Astrocyte (in vitro differentiated cells and primary cell): ENCODE measurements around the gene FCN1. TPM values are rescaled to one million over a fixed set of nuclear protein-coding genes. Genes with fewer than 3 reads are reported as not detected.

Experiments used
- DNase-seq: peaks from one replicate; pipeline ENCODE4 v3.0.0-alpha.2; 2010; ENCODE audit warnings: low read depth
- FAIRE-seq: peaks from 2 replicates; lab custom pipeline; 2011; peaks lifted over from hg19 to GRCh38; lab: Jason Lieb, UNC
- H2AFZ ChIP-seq: 2 replicates; pipeline ENCODE4 v1.6.0; 2012; ENCODE audit warnings: low read depth, low read length, inconsistent platforms
- H3K27ac ChIP-seq: 2 replicates; pipeline ENCODE4 v1.5.1; 2011; ENCODE audit warnings: low read depth, low read length, inconsistent platforms
- H3K27me3 ChIP-seq: 2 replicates; pipeline ENCODE4 v1.6.0; 2011; ENCODE audit warnings: low read length, inconsistent platforms; ENCODE audit not compliant: insufficient read depth
- H3K36me3 ChIP-seq: 2 replicates; pipeline ENCODE4 v1.5.1; 2011; ENCODE audit warnings: low read length, inconsistent platforms; ENCODE audit not compliant: insufficient read depth
- H3K4me1 ChIP-seq: 2 replicates; pipeline ENCODE4 v1.5.1; 2011; ENCODE audit warnings: low read length, inconsistent platforms; ENCODE audit not compliant: insufficient read depth
- H3K4me2 ChIP-seq: 2 replicates; pipeline ENCODE4 v1.6.0; 2012; ENCODE audit warnings: low read length, inconsistent platforms
- H3K4me3 ChIP-seq: 2 replicates; pipeline ENCODE4 v1.5.1; 2011; ENCODE audit warnings: low read depth, mild to moderate bottlenecking, low read length, inconsistent platforms; ENCODE audit not compliant: insufficient read depth
- H3K79me2 ChIP-seq: 2 replicates; pipeline ENCODE4 v1.6.0; 2012; ENCODE audit warnings: mild to moderate bottlenecking, low read length, inconsistent platforms; ENCODE audit not compliant: insufficient read depth
- H3K9ac ChIP-seq: 2 replicates; pipeline ENCODE4 v1.6.0; 2012; ENCODE audit warnings: mild to moderate bottlenecking, low read length, inconsistent platforms
- H3K9me3 ChIP-seq: 2 replicates; pipeline ENCODE4 v1.5.1; 2012; ENCODE audit warnings: low read depth, mild to moderate bottlenecking, low read length, inconsistent platforms; ENCODE audit not compliant: insufficient read depth
- H4K20me1 ChIP-seq: 2 replicates; pipeline ENCODE4 v1.6.0; 2012; ENCODE audit warnings: low read length, inconsistent platforms; ENCODE audit not compliant: insufficient read depth
- H3K27ac Mint-ChIP-seq: one replicate; pipeline ENCODE4 v1.8.0; 2021; ENCODE audit warnings: mild to moderate bottlenecking, mixed read lengths; ENCODE audit not compliant: unreplicated experiment
- H3K27me3 Mint-ChIP-seq: one replicate; pipeline ENCODE4 v1.8.0; 2021; ENCODE audit warnings: low read depth, mixed read lengths; ENCODE audit not compliant: unreplicated experiment
- H3K36me3 Mint-ChIP-seq: one replicate; pipeline ENCODE4 v1.8.0; 2021; ENCODE audit warnings: low read depth, mixed read lengths; ENCODE audit not compliant: unreplicated experiment
- H3K4me1 Mint-ChIP-seq: one replicate; pipeline ENCODE4 v1.8.0; 2021; ENCODE audit warnings: low read depth, mixed read lengths; ENCODE audit not compliant: unreplicated experiment
- H3K4me3 Mint-ChIP-seq: one replicate; pipeline ENCODE4 v1.8.0; 2021; ENCODE audit warnings: mild to moderate bottlenecking, moderate library complexity, mixed read lengths; ENCODE audit not compliant: unreplicated experiment
- H3K9me3 Mint-ChIP-seq: one replicate; pipeline ENCODE4 v1.8.0; 2021; ENCODE audit warnings: mild to moderate bottlenecking, mixed read lengths; ENCODE audit not compliant: unreplicated experiment
- CTCF ChIP-seq: IDR thresholded peaks from 2 replicates; pipeline ENCODE4 v1.5.1; 2011; ENCODE audit warnings: low read depth, mild to moderate bottlenecking, inconsistent platforms, low read length, moderate library complexity; ENCODE audit not compliant: insufficient read depth
- EZH2 ChIP-seq: IDR thresholded peaks from 2 replicates; pipeline ENCODE4 v1.6.1; 2012; ENCODE audit warnings: mild to moderate bottlenecking, low read length, inconsistent platforms; ENCODE audit not compliant: insufficient read depth
- total RNA-seq: library from RNA; stranded (reverse); gene quantifications from 2 replicates; pipeline ENCODE4 v1.2.1, GENCODE V29; 2021

The FCN1 gene
- total RNA-seq, 1 donor from 2014 or later: not detected

GRCh38 chr9:134918646-134919045 lies 934 bp upstream of the FCN1 start:
- Histone ChIP-seq H3K4me1 (no peaks in the 10 kb centered on the region), H3K9me3 (no peaks in the 10 kb centered on the region), H3K9ac (no peak overlapping the region), H3K27me3 (peaks cover 5% of the 10 kb centered on the region), H3K36me3 (no peaks in the 10 kb centered on the region), H3K79me2 (no peaks in the 10 kb centered on the region), H3K27ac (no peak overlapping the region), H3K4me3 (no peak overlapping the region), H4K20me1 (no peaks in the 10 kb centered on the region), H3K4me2 (no peak overlapping the region), H2AFZ (no peak overlapping the region)
- Mint-ChIP-seq H3K27ac (no peak overlapping the region), H3K4me1 (no peaks in the 10 kb centered on the region), H3K9me3 (peaks cover 12% of the 10 kb centered on the region), H3K36me3 (peaks cover 5% of the 10 kb centered on the region), H3K4me3 (no peak overlapping the region), H3K27me3 (peaks cover 41% of the 10 kb centered on the region)
- no peak for TF ChIP-seq EZH2
- TF ChIP-seq CTCF: no peak
- DNase-seq (no peak), FAIRE-seq (no peak)

GRCh38 chr9:134916161-134916665 lies 1.5 kb downstream of the FCN1 start:
- Histone ChIP-seq H3K9ac (no peak overlapping the region), H3K36me3 (no peaks in the 10 kb centered on the region), H3K9me3 (no peaks in the 10 kb centered on the region), H4K20me1 (no peaks in the 10 kb centered on the region), H3K27ac (no peak overlapping the region), H3K27me3 (peaks cover 3% of the 10 kb centered on the region), H3K79me2 (no peaks in the 10 kb centered on the region), H2AFZ (no peak overlapping the region), H3K4me2 (no peak overlapping the region), H3K4me3 (no peak overlapping the region), H3K4me1 (no peaks in the 10 kb centered on the region)
- FAIRE-seq (no peak), DNase-seq (no peak)
- H3K27me3 Mint-ChIP-seq: peaks cover 45% of the 10 kb centered on the region
- H3K36me3 Mint-ChIP-seq: peaks cover 5% of the 10 kb centered on the region
- no peak for TF ChIP-seq CTCF
- no peak for TF ChIP-seq EZH2
- H3K27ac Mint-ChIP-seq: no peak overlapping the region
- no peak overlapping the region for H3K4me3 Mint-ChIP-seq
- H3K4me1 Mint-ChIP-seq: no peaks in the 10 kb centered on the region
- H3K9me3 Mint-ChIP-seq: peaks cover 12% of the 10 kb centered on the region

- DNase-seq: no peak
- Histone ChIP-seq H3K4me3 (no peak overlapping the region), H3K4me2 (no peak overlapping the region), H3K9ac (no peak overlapping the region), H2AFZ (no peak overlapping the region), H3K4me1 (no peaks in the 10 kb centered on the region), H3K27ac (no peak overlapping the region), H3K9me3 (no peaks in the 10 kb centered on the region), H4K20me1 (no peaks in the 10 kb centered on the region), H3K36me3 (no peaks in the 10 kb centered on the region), H3K79me2 (no peaks in the 10 kb centered on the region), H3K27me3 (peaks cover 3% of the 10 kb centered on the region)
- FAIRE-seq: no peak
- Mint-ChIP-seq H3K27ac (no peak overlapping the region), H3K4me1 (no peaks in the 10 kb centered on the region), H3K9me3 (peaks cover 12% of the 10 kb centered on the region), H3K27me3 (peaks cover 49% of the 10 kb centered on the region), H3K4me3 (no peak overlapping the region), H3K36me3 (peaks cover 5% of the 10 kb centered on the region)
- no peak for TF ChIP-seq CTCF
- no peak for TF ChIP-seq EZH2
Observed at GRCh38 chr9:134915046-134915985, 2.4 kb downstream of the FCN1 start.
